Smooth muscle cell (in vitro differentiated cells): Measurements from ENCODE around the gene CDC6. TPM values are rescaled to one million over a fixed set of nuclear protein-coding genes. Genes with fewer than 3 reads are reported as not detected.

Source experiments
- DNase-seq: peaks from one replicate; lab custom pipeline; 2025; ENCODE audit not compliant: unreplicated experiment; lab: John Stamatoyannopoulos, UW
- H2AFZ ChIP-seq: fragments of 200-600 bp; sonication (generic); 2 replicates; pipeline ENCODE4 v1.6.0; 2016; ENCODE audit warnings: antibody characterized with exemption, low read depth, mild to moderate bottlenecking
- H3F3A ChIP-seq: fragments of 200-600 bp; sonication (generic); 2 replicates; pipeline ENCODE4 v1.6.0; 2017; ENCODE audit warnings: antibody characterized with exemption, low read depth
- H3K27ac ChIP-seq: fragments of 200-600 bp; sonication (generic); 2 replicates; pipeline ENCODE4 v1.5.1; 2016; ENCODE audit warnings: low read depth, mild to moderate bottlenecking
- H3K27me3 ChIP-seq: fragments of 200-600 bp; sonication (generic); 2 replicates; pipeline ENCODE4 v1.6.1; 2016; ENCODE audit warnings: low read depth, mild to moderate bottlenecking
- H3K36me3 ChIP-seq: fragments of 200-600 bp; sonication (generic); 2 replicates; pipeline ENCODE4 v1.5.1; 2016; ENCODE audit warnings: low read depth
- H3K4me1 ChIP-seq: fragments of 200-600 bp; sonication (generic); 2 replicates; pipeline ENCODE4 v1.5.1; 2016; ENCODE audit warnings: low read depth
- H3K4me2 ChIP-seq: fragments of 200-600 bp; sonication (generic); 2 replicates; pipeline ENCODE4 v1.6.0; 2016; ENCODE audit warnings: mild to moderate bottlenecking
- H3K4me3 ChIP-seq: fragments of 200-600 bp; sonication (generic); 2 replicates; pipeline ENCODE4 v1.5.1; 2016; ENCODE audit warnings: mild to moderate bottlenecking
- H3K79me2 ChIP-seq: fragments of 200-600 bp; sonication (generic); 2 replicates; pipeline ENCODE4 v1.6.0; 2016; ENCODE audit warnings: low read depth, mild to moderate bottlenecking
- H3K9ac ChIP-seq: fragments of 200-600 bp; sonication (generic); 2 replicates; pipeline ENCODE4 v1.6.0; 2016; ENCODE audit warnings: low read depth
- H3K9me3 ChIP-seq: fragments of 200-600 bp; sonication (generic); replicated peaks from 2 replicates; pipeline ENCODE4 v1.5.1; 2016; ENCODE audit warnings: low read depth
- H4K20me1 ChIP-seq: fragments of 200-600 bp; sonication (generic); 2 replicates; pipeline ENCODE4 v1.6.0; 2016; ENCODE audit warnings: low read depth
- WGBS: methylation state at CpG from one replicate; pipeline ENCODE4 v1.1.7; 2016; ENCODE audit warnings: low lambda C conversion rate; 5-methylcytosine and 5-hydroxymethylcytosine counted together
- polyA plus RNA-seq: library from polyadenylated mRNA; unstranded; fragments of >200 nt; fragmentation: Nextera tagmentation; extraction: Ambion mirVana; gene quantifications from 2 replicates; pipeline ENCODE4 v1.2.1, GENCODE V29; 2016
- total RNA-seq: library from RNA; depleted of rRNA; stranded (reverse); fragments of >200 nt; gene quantifications from 2 replicates; pipeline ENCODE4 v1.2.3, GENCODE V29; 2014
- TF ChIP-seq, protein P1 (sequence below): fragments of 200-600 bp; sonication (generic); IDR thresholded peaks from 2 replicates; pipeline ENCODE4 v1.5.1; 2017; ENCODE audit warnings: borderline replicate concordance, mild to moderate bottlenecking, antibody characterized with exemption; ENCODE audit not compliant: insufficient read depth, poor library complexity, severe bottlenecking

Gene CDC6
- total and polyA plus RNA-seq, 2 experiments from 2014 or later: 5.5 to 15.1 TPM

DNA sequence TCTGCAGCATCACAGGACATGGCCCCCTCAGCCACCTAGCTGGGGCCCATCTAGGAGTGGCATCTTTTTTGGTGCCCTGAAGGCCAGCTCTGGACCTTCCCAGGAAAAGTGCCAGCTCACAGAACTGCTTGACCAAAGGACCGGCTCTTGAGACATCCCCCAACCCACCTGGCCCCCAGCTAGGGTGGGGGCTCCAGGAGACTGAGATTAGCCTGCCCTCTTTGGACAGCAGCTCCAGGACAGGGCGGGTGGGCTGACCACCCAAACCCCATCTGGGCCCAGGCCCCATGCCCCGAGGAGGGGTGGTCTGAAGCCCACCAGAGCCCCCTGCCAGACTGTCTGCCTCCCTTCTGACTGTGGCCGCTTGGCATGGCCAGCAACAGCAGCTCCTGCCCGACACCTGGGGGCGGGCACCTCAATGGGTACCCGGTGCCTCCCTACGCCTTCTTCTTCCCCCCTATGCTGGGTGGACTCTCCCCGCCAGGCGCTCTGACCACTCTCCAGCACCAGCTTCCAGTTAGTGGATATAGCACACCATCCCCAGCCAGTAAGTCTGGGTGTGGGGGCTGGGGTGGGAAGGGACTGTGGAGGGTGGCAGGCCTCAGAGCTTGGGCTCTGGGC is 43.3 kb downstream of the CDC6 start:
- H3F3A ChIP-seq: no peaks in the 10 kb centered on the region
- no peak overlapping the region for H3K9ac ChIP-seq
- WGBS: 96% methylated on average over 10 of the region's 10 CpGs
- no peaks in the 10 kb centered on the region for H3K9me3 ChIP-seq
- H3K4me1 ChIP-seq: peaks cover 9% of the 10 kb centered on the region
- H4K20me1 ChIP-seq: peaks cover 93% of the 10 kb centered on the region
- no peak overlapping the region for H3K4me2 ChIP-seq
- H3K27me3 ChIP-seq: no peaks in the 10 kb centered on the region
- peaks cover 54% of the 10 kb centered on the region for H3K79me2 ChIP-seq
- H3K36me3 ChIP-seq: no peaks in the 10 kb centered on the region
- no peak for DNase-seq
- TF ChIP-seq, protein P1, sequence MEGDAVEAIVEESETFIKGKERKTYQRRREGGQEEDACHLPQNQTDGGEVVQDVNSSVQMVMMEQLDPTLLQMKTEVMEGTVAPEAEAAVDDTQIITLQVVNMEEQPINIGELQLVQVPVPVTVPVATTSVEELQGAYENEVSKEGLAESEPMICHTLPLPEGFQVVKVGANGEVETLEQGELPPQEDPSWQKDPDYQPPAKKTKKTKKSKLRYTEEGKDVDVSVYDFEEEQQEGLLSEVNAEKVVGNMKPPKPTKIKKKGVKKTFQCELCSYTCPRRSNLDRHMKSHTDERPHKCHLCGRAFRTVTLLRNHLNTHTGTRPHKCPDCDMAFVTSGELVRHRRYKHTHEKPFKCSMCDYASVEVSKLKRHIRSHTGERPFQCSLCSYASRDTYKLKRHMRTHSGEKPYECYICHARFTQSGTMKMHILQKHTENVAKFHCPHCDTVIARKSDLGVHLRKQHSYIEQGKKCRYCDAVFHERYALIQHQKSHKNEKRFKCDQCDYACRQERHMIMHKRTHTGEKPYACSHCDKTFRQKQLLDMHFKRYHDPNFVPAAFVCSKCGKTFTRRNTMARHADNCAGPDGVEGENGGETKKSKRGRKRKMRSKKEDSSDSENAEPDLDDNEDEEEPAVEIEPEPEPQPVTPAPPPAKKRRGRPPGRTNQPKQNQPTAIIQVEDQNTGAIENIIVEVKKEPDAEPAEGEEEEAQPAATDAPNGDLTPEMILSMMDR: no peak
- no peak overlapping the region for H3K27ac ChIP-seq
- no peak overlapping the region for H3K4me3 ChIP-seq
- H2AFZ ChIP-seq: no peak overlapping the region

DNA sequence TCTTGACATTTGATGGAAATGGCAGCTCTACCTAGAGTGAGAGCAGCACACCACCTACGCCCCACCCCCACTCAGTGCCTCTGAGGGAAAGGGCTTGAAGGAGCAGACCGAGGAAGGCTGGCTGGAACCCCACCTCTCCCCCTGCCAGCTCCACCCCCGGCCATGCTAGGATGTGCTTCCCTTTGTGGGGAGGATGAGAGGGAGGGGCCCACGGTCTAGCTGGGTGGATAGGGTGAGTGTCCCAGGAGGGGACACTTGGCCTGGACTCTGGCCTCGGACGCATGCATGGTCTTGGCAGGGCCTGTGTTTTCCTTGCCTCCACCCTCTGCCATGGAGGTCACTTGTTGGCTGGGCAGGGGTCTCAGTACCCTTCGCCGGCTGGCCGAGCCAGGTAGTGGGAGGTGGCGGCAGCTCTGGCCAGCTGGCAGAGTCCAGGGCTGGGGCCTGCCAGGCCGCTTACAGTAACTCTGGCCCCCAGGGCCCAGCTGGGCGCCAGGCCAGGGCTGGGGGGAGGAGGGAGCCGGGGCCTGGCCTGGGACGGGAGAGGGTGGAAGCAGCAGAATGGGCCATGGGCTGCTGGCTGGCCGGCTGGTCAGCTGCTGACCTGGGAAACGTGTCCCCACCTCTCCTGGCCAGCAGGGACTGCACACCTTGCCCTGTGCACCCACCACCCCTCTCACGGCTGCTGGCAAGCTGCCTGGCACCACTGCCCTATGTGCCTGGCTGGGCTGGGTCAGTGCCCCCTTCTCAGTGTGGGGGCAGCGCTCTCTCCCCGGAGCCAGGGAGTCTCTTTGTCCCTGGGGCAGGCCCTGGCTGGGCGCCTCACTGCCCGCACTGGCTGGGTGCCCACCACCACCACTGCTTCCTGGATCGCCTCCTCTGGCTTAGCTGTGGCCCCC is 44.3 kb downstream of the CDC6 start:
- Histone ChIP-seq H3K4me2 (no peak overlapping the region), H3K36me3 (no peaks in the 10 kb centered on the region), H3K27me3 (no peaks in the 10 kb centered on the region), H3K79me2 (peaks cover 46% of the 10 kb centered on the region), H4K20me1 (peaks cover 93% of the 10 kb centered on the region), H3K27ac (no peak overlapping the region), H3F3A (no peaks in the 10 kb centered on the region), H3K9me3 (no peaks in the 10 kb centered on the region), H3K9ac (no peak overlapping the region), H3K4me3 (no peak overlapping the region), H3K4me1 (peaks cover 9% of the 10 kb centered on the region), H2AFZ (no peak overlapping the region)
- no peak for DNase-seq
- WGBS: 90% methylated on average over 21 of the region's 22 CpGs
- TF ChIP-seq, protein P1: no peak

DNA sequence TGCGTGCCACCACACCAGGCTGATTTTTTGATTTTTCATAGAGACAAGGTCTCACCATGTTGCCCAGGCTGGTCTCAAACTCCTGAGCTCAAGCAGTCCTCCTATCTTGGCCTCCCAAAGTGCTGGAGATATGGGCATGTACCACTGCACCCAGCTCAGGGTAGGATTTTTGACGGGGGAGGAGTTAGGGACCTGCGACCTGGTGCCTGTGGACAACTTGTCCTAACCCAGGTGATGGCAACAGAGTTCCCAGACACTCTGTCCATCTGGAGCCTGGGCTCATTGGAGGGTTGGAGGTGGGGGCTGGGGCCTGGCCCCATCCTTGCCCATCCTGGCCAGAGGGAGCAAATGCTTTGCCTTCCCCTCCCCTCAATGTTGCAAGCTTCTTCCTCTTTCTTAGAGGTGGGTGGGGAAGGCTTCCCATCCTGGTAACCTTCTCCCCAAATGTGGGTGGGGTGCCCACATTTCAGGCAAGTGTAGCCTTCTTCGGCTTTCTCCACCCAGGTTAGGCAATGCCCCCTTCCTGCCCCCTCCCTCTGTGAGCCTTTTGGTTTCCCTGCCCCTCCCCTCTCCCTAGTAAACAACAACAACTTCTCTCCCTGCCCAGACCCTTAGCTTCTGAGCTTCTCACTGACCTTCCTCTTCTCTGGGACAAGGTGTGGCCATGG is 46.2 kb downstream of the CDC6 start:
- H3K9ac ChIP-seq: no peak overlapping the region
- no peak overlapping the region for H3K4me2 ChIP-seq
- DNase-seq: no peak
- H3K9me3 ChIP-seq: no peaks in the 10 kb centered on the region
- peaks cover 9% of the 10 kb centered on the region for H3K4me1 ChIP-seq
- H3K27ac ChIP-seq: no peak overlapping the region
- no peak overlapping the region for H2AFZ ChIP-seq
- 95% methylated on average over 4 of the region's 4 CpGs for WGBS
- no peaks in the 10 kb centered on the region for H3F3A ChIP-seq
- H3K36me3 ChIP-seq: no peaks in the 10 kb centered on the region
- H3K27me3 ChIP-seq: no peaks in the 10 kb centered on the region
- TF ChIP-seq, protein P1: no peak
- peaks cover 93% of the 10 kb centered on the region for H4K20me1 ChIP-seq
- no peak overlapping the region for H3K4me3 ChIP-seq
- H3K79me2 ChIP-seq: peaks cover 34% of the 10 kb centered on the region
